Activated CD4-positive, alpha-beta memory T cell treated with anti-CD3 and anti-CD28 coated beads for 36 hours (primary cell): ENCODE results near the gene DMXL2. TPM values are rescaled to one million over a fixed set of nuclear protein-coding genes. Genes with fewer than 3 reads are reported as not detected.

Experiments used
- CTCF ChIA-PET: fragments of 350-600 bp; sonication (Branson Sonifier 250); formaldehyde crosslinking; loops from one replicate; lab custom pipeline; 2021; ENCODE audit warnings: antibody characterized with exemption, inconsistent platforms; lab: Charles Lee
- POLR2A ChIA-PET: fragments of 350-600 bp; sonication (Branson Sonifier 250); formaldehyde crosslinking; loops from one replicate; lab custom pipeline; 2021; ENCODE audit warnings: antibody characterized with exemption; lab: Charles Lee
- DNase-seq: peaks from one replicate; pipeline ENCODE4 v3.0.0-alpha.2; 2020
- H3K27ac Mint-ChIP-seq: one replicate; pipeline ENCODE4 v1.8.0; 2021; ENCODE audit warnings: mixed read lengths
- H3K27me3 Mint-ChIP-seq: one replicate; pipeline ENCODE4 v1.8.0; 2021; ENCODE audit warnings: mixed read lengths
- H3K36me3 Mint-ChIP-seq: one replicate; pipeline ENCODE4 v1.8.0; 2021; ENCODE audit warnings: mixed read lengths
- H3K4me1 Mint-ChIP-seq: one replicate; pipeline ENCODE4 v1.8.0; 2021; ENCODE audit warnings: low read depth, mixed read lengths
- H3K4me3 Mint-ChIP-seq: one replicate; pipeline ENCODE4 v1.8.0; 2021; ENCODE audit warnings: mild to moderate bottlenecking, mixed read lengths
- H3K9me3 Mint-ChIP-seq: one replicate; pipeline ENCODE4 v1.8.0; 2021; ENCODE audit warnings: mixed read lengths
- intact Hi-C: fragments of 100-400 bp; cut with micrococcal nuclease; formaldehyde crosslinking; loops from one replicate; pipeline ENCODE4 v1.15.1; 2023
- total RNA-seq, 2 experiments: library from RNA; stranded (reverse); gene quantifications; one replicate each; pipeline ENCODE4 v1.2.3, GENCODE V29; 2021

The DMXL2 gene
- total RNA-seq, 2 experiments from 2014 or later: 6.1 to 6.3 TPM

DNA sequence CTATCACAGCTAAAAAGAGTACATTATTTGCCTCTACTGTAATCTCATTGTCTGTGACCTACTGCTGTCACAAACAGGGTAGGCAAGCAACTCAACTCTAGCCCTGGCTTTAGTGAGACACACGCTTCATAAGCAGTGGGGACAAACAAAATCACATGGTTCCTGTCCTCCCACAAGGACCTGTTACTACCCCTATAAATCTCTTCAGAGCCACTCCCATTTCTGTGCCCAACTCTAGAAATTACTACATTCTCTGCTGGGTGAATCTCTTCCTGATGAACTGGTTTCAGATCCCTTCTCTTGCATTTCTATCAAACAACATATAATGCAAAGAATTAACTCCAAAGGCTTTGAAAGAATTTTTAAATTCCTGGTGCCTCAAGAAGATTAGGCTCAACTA lies 117.3 kb downstream of the DMXL2 start:
- CTCF ChIA-PET: no interaction called here
- Mint-ChIP-seq H3K27me3 (no peaks in the 10 kb centered on the region), H3K36me3 (peaks cover 4% of the 10 kb centered on the region), H3K4me3 (no peak overlapping the region), H3K9me3 (no peaks in the 10 kb centered on the region), H3K4me1 (no peaks in the 10 kb centered on the region), H3K27ac (no peak overlapping the region)
- no peak for DNase-seq
- POLR2A ChIA-PET: no interaction called here
- intact Hi-C loops: no loop called here

GRCh38 chr15:51503003-51503402 lies 119.6 kb downstream of the DMXL2 start:
- Mint-ChIP-seq H3K27me3 (no peaks in the 10 kb centered on the region), H3K27ac (no peak overlapping the region), H3K36me3 (peaks cover 5% of the 10 kb centered on the region), H3K9me3 (no peaks in the 10 kb centered on the region), H3K4me1 (no peaks in the 10 kb centered on the region), H3K4me3 (no peak overlapping the region)
- POLR2A ChIA-PET: no interaction called here
- intact Hi-C loops: no loop called here
- no peak for DNase-seq
- CTCF ChIA-PET: interaction anchor here (1.4 to 1.9 kb wide), 3 partner anchors 33 to 340 kb away, joined by 3 to 6 read pairs (median 4); no protein-coding TSS in a partner anchor

GRCh38 chr15:51499379-51499976 lies 123.1 kb downstream of the DMXL2 start:
- Mint-ChIP-seq H3K4me3 (no peak overlapping the region), H3K9me3 (no peaks in the 10 kb centered on the region), H3K4me1 (no peaks in the 10 kb centered on the region), H3K27ac (no peak overlapping the region), H3K27me3 (no peaks in the 10 kb centered on the region), H3K36me3 (peaks cover 5% of the 10 kb centered on the region)
- ChIA-PET POLR2A (no interaction called here), CTCF (interaction anchor here (0.9 to 2.5 kb wide), 6 partner anchors 10 to 336 kb away, joined by 3 to 15 read pairs (median 4); no protein-coding TSS in a partner anchor)
- DNase-seq: no peak
- intact Hi-C loops: loop anchor here (2.0 kb wide), 1 partner anchor 337 kb away; no protein-coding TSS in a partner anchor

GRCh38 chr15:51497806-51498205 lies 124.8 kb downstream of the DMXL2 start:
- Mint-ChIP-seq H3K9me3 (no peaks in the 10 kb centered on the region), H3K27me3 (no peaks in the 10 kb centered on the region), H3K4me1 (no peaks in the 10 kb centered on the region), H3K27ac (no peak overlapping the region), H3K4me3 (no peak overlapping the region), H3K36me3 (peaks cover 5% of the 10 kb centered on the region)
- intact Hi-C loops: loop anchor here (2.0 kb wide), 1 partner anchor 335 kb away; no protein-coding TSS in a partner anchor
- ChIA-PET POLR2A (no interaction called here), CTCF (interaction anchor here (1.9 to 2.5 kb wide), 2 partner anchors 10 to 335 kb away, joined by 4 to 15 read pairs; no protein-coding TSS in a partner anchor)
- no peak for DNase-seq

GRCh38 chr15:51496246-51496645 lies 126.3 kb downstream of the DMXL2 start:
- Mint-ChIP-seq H3K27me3 (no peaks in the 10 kb centered on the region), H3K27ac (no peak overlapping the region), H3K9me3 (no peaks in the 10 kb centered on the region), H3K36me3 (peaks cover 4% of the 10 kb centered on the region), H3K4me1 (no peaks in the 10 kb centered on the region), H3K4me3 (no peak overlapping the region)
- intact Hi-C loops: no loop called here
- DNase-seq: no peak
- ChIA-PET CTCF (no interaction called here), POLR2A (no interaction called here)

GRCh38 chr15:51494411-51495314 lies 127.9 kb downstream of the DMXL2 start:
- H3K4me1 Mint-ChIP-seq: no peaks in the 10 kb centered on the region
- ChIA-PET CTCF (interaction anchor here (0.6 kb wide), 1 partner anchor 82 kb away, joined by 4 read pairs; no protein-coding TSS in a partner anchor), POLR2A (no interaction called here)
- H3K27ac Mint-ChIP-seq: no peak overlapping the region
- H3K9me3 Mint-ChIP-seq: no peaks in the 10 kb centered on the region
- H3K4me3 Mint-ChIP-seq: no peak overlapping the region
- peaks cover 9% of the 10 kb centered on the region for H3K36me3 Mint-ChIP-seq
- intact Hi-C loops: no loop called here
- DNase-seq: no peak
- H3K27me3 Mint-ChIP-seq: no peaks in the 10 kb centered on the region

GRCh38 chr15:51493892-51494291 lies 128.7 kb downstream of the DMXL2 start:
- Mint-ChIP-seq H3K27ac (no peak overlapping the region), H3K4me1 (no peaks in the 10 kb centered on the region), H3K9me3 (no peaks in the 10 kb centered on the region), H3K36me3 (peaks cover 11% of the 10 kb centered on the region), H3K27me3 (no peaks in the 10 kb centered on the region), H3K4me3 (no peak overlapping the region)
- DNase-seq: no peak
- CTCF ChIA-PET: no interaction called here
- POLR2A ChIA-PET: no interaction called here
- intact Hi-C loops: no loop called here

GRCh38 chr15:51492528-51492927 lies 130.0 kb downstream of the DMXL2 start:
- no peaks in the 10 kb centered on the region for H3K9me3 Mint-ChIP-seq
- DNase-seq: no peak
- H3K36me3 Mint-ChIP-seq: peaks cover 21% of the 10 kb centered on the region
- no peaks in the 10 kb centered on the region for H3K27me3 Mint-ChIP-seq
- intact Hi-C loops: no loop called here
- no peak overlapping the region for H3K4me3 Mint-ChIP-seq
- no peak overlapping the region for H3K27ac Mint-ChIP-seq
- POLR2A ChIA-PET: no interaction called here
- CTCF ChIA-PET: no interaction called here
- no peaks in the 10 kb centered on the region for H3K4me1 Mint-ChIP-seq

DNA sequence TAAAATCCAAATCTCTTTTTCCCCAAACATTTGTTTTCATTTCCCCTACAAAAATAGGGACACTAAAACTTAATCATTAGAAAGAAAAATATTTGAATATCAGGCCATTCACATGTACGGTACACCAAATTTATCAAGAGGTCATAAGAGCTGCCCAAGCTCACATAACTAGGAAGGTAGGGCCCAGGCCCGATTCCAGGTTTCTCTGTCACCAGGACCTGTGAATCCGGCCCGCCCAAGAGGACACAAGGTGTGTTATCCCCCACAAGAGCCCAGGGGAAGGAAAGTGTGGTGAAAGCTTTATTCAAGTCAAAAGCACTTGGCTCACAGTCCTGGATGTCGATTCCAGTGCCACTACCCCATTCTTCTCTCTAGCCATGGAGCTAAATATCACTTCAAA lies 130.6 kb downstream of the DMXL2 start:
- DNase-seq: no peak
- no peaks in the 10 kb centered on the region for H3K9me3 Mint-ChIP-seq
- ChIA-PET CTCF (no interaction called here), POLR2A (no interaction called here)
- H3K36me3 Mint-ChIP-seq: peaks cover 21% of the 10 kb centered on the region
- H3K27ac Mint-ChIP-seq: no peak overlapping the region
- no peaks in the 10 kb centered on the region for H3K4me1 Mint-ChIP-seq
- H3K27me3 Mint-ChIP-seq: no peaks in the 10 kb centered on the region
- H3K4me3 Mint-ChIP-seq: no peak overlapping the region
- intact Hi-C loops: no loop called here

- no peak for DNase-seq
- H3K36me3 Mint-ChIP-seq: peaks cover 37% of the 10 kb centered on the region
- ChIA-PET POLR2A (no interaction called here), CTCF (no interaction called here)
- no peak overlapping the region for H3K27ac Mint-ChIP-seq
- intact Hi-C loops: no loop called here
- no peaks in the 10 kb centered on the region for H3K4me1 Mint-ChIP-seq
- no peak overlapping the region for H3K4me3 Mint-ChIP-seq
- H3K9me3 Mint-ChIP-seq: peaks cover 19% of the 10 kb centered on the region
- H3K27me3 Mint-ChIP-seq: no peaks in the 10 kb centered on the region
Observed at GRCh38 chr15:51484781-51485180, 137.8 kb downstream of the DMXL2 start.

- DNase-seq: no peak
- Mint-ChIP-seq H3K27me3 (no peaks in the 10 kb centered on the region), H3K9me3 (peaks cover 19% of the 10 kb centered on the region), H3K27ac (no peak overlapping the region), H3K4me1 (no peaks in the 10 kb centered on the region), H3K4me3 (no peak overlapping the region), H3K36me3 (peaks cover 35% of the 10 kb centered on the region)
- CTCF ChIA-PET: no interaction called here
- intact Hi-C loops: no loop called here
- POLR2A ChIA-PET: no interaction called here
Observed at GRCh38 chr15:51483985-51484384, 138.6 kb downstream of the DMXL2 start.

DNA sequence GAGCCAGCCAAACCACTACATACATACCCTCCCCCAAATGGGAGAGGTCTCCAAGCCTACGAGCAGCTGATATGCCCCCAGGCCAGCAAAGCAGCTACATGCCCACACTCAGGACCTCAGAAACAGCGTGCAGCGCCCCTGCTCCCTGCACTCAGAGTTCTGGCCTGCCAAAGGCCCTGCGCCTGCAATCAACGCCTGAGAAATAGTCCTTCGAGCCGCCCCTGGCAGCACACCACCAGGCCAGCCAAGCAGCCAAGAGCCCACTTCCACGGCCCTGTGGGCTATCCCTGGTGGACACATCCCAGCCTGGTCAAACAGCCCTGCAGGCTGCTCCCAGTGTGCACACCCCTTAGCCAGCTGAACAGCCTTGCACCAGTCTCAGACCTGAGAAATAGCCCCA lies 139.1 kb downstream of the DMXL2 start:
- Mint-ChIP-seq H3K9me3 (peaks cover 19% of the 10 kb centered on the region), H3K27me3 (no peaks in the 10 kb centered on the region), H3K27ac (no peak overlapping the region), H3K36me3 (peaks cover 31% of the 10 kb centered on the region), H3K4me3 (no peak overlapping the region), H3K4me1 (no peaks in the 10 kb centered on the region)
- intact Hi-C loops: no loop called here
- no peak for DNase-seq
- ChIA-PET POLR2A (no interaction called here), CTCF (no interaction called here)
